Measurements from ENCODE around the gene ARHGAP44. TPM values are rescaled to one million over a fixed set of nuclear protein-coding genes. Genes with fewer than 3 reads are reported as not detected.
"Not testable (repeated sequence)": the region's sequence is repeated elsewhere in the genome, so short reads cannot be mapped to it uniquely, and the experiment has no call there.

Gene ARHGAP44
- polyA plus RNA-seq, 3 donors, result 7.2 to 7.8 (median 7.5) TPM

DNA sequence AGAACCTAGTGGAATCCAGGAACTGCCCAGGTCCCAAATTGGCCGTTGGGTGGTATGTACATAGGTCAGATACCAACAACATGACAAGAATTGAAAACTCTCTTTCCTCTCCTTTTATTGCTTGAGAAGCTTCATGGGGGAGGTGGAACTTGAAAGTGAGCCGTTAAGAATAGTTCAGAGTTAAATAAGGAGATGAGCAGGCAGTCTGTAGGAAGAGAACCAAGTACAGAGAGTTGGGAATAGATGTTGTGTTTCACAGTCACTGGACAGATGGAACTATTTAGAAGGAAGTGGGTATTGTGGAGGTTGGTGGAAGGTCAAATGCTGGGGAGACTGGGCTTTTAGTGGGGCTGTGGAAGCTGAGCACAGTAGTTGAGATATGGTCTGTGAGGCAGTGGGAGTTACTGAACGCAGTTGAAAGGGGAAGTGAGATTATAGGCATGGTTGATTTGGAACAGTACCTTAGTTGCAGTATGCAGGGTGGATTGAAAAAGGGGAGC, 26.4 kb downstream of the ARHGAP44 start:
- DNase-seq (ENCODE audit: low read depth in 3 of 3, low spot score in 2 of 3), result no peak

DNA sequence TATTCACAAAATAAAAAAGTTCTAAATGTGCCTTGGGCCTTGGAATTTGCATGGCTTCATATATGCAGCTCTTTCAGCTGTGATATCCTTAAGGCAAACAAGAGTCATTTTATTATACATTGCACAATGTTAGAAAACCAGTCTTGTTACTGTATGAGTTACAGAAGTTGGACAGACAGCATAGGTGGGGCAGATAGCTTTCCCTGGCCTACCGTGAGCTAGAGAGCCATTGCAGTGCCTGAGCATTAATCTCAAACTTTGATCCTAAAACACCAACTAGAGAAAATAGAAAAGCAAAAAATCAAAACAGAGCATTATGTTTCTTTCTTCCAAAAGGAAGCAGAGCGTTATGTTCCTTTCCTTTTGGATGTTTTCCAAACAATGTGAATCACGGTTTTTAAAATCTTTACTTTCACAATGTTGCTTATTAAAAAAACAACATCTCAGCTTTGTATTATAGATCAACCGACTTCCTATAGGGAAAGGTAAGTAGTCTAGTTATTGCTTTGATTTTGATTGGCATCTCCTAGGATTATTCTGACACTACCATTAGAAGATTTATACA, 32.2 kb downstream of the ARHGAP44 start:
- DNase-seq (ENCODE audit: low read depth in 3 of 3, low spot score in 2 of 3), result no peak

DNA sequence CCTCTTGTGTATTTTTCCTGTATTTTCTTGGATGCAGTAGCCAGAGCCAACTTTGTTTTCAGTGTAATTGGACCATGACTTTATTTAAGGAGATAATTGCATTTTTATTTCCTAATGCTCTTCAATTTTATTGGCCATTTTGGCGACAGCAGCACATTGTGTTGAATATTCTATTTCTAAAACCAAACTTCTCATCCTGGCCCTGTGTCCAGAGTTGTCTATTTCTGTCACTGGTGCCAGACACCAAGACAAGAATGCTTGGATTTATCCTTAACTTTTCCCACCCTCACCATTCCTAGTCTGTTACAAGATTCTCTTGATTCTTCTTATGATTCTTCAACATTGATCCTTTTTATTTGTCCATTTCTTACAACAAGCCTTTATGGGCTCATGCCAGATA, 37.1 kb downstream of the ARHGAP44 start:
- no peak for DNase-seq (ENCODE audit: low read depth in 3 of 3, low spot score in 2 of 3)

DNA sequence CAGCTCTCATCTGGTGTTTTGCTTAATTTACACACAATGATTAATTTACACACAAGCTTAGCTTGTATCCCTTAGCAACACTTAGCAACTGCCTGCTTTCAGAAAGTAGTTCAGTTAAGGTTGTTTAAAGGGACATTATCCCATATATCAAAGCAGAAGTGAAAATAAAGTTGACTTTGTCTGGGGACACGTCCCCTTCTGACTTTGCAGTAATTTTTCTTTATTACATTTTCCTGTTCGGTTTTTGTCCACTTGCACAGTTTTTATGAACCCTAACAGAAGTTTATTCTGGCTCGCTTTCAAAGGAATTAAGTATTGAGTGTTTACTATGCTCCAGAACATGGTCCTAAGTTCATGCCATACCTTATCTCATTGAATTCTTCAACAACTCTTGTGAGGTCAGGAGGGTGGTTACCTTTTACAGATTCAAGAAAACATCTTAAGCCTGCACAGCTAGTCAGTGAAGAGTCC, 41.5 kb downstream of the ARHGAP44 start:
- peak; percentile 47 to 60 (median 59) for DNase-seq (ENCODE audit: low read depth in 3 of 3, low spot score in 2 of 3)

DNA sequence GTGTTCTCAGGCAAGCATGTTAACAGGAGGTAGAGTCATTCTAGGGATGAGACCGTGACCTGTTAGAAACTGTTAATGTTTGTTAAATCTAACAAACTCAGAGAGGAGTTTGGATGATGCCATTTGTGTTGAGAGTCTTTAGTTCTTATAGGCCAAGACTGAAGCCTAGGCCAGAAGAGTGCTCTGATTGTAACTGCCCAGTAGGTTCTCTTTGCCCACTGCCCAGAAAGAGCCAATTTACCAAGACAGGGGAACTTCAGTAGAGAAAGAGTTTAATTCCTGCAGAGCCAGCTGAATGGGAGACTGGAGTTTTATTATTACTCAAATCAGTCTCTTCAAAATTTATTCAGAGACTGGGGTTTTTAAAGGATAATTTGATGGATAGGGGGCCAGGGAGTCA, 42.5 kb downstream of the ARHGAP44 start:
- DNase-seq (ENCODE audit: low read depth in 3 of 3, low spot score in 2 of 3), result no peak

DNA sequence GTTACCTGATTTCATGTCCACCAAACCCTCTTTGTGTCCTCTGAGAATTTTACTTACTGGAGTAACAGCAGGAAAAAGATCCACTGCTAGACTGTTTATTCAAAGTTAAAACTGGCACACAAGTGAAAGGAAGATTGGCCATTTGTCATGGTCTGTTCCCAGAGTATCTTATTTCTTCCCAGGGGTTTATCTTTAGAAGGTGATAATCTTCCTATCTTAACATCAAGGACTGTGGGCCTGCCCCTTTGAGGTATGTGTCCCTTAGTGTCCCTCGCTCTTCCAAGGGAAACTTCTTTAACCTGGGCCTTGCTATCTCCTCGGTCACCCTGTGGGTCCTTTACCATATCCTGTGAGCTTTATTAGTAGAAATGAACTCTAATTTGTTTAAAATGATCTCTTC, 49.7 kb downstream of the ARHGAP44 start:
- no peak for DNase-seq (ENCODE audit: low read depth in 3 of 3, low spot score in 2 of 3)

DNA sequence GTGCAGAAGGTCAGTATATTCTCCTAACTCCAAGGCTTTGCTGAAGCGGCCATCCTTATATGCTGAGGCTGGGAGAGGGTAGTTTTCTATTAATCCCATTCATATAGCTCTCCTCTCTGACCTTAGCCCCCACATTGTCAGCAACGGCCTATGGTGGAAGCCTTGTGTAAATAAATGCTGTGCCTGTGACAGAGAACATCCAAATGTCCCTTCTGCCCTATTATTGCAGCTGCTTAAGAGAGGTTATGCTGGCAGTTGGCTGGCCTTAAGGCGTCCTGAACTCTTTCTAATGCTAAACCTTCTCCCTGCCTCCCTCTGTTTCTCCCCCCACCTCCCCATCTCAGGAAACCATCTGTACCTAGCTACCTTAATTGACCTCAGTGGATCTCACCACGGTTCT, 53.6 kb downstream of the ARHGAP44 start:
- no peak for DNase-seq (ENCODE audit: low read depth in 3 of 3, low spot score in 2 of 3)

DNA sequence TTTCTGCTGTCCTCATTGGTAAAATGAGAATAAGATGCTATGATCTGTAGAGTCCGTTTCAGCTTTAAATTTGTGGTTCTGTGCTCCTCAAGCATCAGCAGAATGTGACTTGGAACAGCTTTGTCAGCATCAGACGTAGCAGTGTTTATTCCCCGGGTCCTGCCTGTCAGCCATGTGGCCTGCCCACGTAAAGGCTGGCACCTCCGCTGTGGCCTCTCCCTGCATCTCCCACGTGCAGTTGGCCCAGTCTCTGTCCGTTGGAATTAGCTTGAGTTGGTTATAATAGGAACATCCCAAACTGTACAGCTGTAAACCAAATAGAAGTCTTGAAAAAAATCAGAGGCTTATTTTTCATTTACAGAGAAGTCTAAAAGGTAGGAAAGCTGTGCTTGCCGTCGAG, 61.7 kb downstream of the ARHGAP44 start:
- no peak for DNase-seq (ENCODE audit: low read depth in 3 of 3, low spot score in 2 of 3)

DNA sequence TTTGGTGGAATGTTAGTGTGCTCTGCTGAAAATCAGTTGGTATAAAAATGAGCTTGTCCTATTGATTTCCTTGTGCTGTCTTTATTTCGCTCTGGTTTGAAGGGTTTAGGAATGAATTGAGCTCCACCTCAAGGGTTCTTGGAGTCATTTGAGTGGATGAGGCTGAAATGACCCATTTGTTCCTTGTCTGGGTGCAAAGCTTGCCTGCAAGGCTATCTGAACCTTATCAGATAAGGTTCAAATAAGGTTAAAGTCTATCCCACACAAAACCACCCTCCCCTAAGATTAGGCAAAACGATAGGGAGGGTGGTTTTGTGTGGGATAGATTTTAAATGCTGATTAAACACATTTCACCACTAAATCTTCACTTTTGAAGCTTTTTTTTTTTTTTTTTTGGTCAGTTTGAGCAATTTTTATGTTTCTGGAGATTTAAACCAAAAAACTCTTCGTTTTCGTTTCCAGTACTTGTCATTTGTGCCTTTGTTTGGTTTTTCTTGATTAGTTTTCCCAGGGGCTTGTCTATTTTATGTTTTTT, 62.7 kb downstream of the ARHGAP44 start:
- DNase-seq (ENCODE audit: low read depth in 3 of 3, low spot score in 2 of 3), result no peak

DNA sequence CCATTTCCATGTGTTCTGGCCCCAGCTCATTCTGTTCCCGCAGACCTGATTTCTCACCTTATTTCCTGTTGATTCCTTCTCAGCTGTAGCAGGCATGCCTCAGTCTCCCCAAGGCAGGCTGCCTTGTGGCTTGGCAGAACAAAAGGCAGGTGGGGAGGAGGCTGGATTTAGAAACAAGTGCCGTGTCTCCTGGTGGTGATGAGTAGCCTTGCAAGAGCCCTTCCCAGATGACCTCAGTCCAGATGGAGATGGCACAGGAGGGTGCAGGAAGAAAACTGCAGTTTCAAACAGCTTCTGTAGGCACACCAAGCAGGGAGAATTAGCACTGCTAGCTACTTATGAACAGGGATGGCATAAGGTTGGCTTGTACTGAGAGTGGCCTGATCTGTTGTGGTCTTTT, 64.6 kb downstream of the ARHGAP44 start:
- DNase-seq (ENCODE audit: low read depth in 3 of 3, low spot score in 2 of 3), result no peak

DNA sequence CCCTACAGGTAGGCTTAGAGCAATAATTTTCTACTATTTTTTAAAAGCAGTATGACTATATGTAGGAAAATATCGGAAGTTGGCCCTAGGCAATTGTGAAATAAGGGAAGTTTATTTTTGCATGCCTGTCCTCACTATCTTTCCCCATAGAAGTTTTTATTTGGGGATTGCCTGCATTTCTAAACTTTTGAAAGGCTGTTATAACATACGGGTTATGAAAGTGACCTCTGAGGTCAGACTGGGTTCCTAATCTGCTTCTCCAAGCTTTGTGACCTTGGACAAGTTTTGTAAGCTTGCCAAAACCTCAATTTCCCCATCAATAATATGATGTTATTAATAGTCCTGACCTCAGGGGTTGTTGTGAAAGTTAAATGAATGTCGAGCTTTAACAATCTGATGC, 67.1 kb downstream of the ARHGAP44 start:
- DNase-seq (ENCODE audit: low read depth in 3 of 3, low spot score in 2 of 3), result no peak

DNA sequence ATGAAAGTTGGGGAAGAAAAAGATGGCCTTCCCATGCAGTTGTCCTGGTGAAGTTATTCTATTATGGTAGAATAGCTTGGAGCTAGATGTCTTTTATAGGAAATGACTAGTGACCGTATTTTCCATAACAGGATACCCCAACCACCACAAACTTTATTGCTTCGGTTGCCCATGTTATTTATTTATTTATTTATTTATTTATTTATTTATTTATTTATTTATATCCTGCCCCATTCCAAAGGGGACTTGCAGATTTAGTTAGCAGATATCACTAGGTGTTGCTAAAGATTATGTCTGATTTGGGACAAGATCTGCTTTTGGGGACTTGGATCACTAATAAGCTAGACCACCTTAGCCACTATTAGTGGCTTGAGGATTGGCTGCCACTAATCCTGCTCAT, 68.3 kb downstream of the ARHGAP44 start:
- no peak for DNase-seq (ENCODE audit: low read depth in 3 of 3, low spot score in 2 of 3)

DNA sequence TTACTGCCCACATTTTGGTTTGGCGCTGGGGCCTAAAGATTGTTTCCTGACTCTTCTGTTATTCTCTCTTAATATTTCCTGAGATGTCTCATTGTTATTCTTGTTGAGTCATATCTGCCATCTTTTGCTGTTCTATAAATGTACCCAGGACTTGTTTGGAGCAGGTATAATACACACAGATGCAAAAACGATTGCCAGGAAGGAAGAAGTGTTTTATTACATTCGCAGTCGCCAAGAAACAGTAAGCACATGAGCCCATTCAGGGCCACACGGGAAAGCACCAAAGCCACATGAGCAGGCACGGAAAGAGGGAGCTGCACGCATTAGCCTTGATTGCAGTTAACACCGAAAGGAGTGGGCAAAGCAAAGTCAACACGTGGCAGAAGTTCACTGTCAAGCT, 70.2 kb downstream of the ARHGAP44 start:
- DNase-seq (ENCODE audit: low read depth in 3 of 3, low spot score in 2 of 3), result no peak

DNA sequence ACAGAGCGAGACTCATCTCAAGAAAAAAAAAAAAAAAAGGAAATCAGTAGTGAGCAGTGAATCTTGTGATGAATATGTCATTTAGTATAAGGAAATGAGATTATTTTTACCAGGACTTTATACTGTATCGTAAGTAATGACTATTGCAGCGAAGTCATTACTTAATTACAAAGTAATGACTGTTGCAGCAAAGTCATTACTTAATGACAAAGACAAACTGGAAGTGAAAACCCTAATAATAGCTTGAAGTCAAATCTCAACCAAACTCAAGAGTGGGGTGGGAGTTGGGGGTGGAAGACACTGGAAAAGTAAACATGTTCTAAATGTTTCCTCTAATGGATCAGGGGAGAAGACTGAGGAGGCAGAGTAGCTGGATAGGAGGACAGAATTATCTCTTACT, 76.5 kb downstream of the ARHGAP44 start:
- DNase-seq (ENCODE audit: low read depth in 3 of 3, low spot score in 2 of 3), result no peak

DNA sequence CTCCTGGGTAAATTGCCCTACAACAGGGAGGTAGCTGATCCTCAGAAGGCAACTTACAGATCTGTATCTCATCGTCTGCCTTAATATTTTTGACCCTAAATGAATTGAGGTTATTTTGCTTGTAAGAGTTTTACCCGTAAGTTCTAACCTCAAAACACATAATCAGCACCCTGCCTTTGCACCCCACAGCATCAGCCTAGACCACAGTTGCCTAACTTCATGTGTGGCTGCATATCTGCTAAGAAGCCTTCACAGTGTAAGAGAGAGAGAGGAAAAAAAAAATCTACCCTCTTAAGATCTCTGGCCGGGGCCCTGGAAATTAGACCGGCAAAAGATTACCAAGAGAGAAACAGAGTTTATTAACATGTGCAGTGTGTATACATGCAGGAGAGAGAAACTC, 76.9 kb downstream of the ARHGAP44 start:
- no peak for DNase-seq (ENCODE audit: low read depth in 3 of 3, low spot score in 2 of 3)

DNA sequence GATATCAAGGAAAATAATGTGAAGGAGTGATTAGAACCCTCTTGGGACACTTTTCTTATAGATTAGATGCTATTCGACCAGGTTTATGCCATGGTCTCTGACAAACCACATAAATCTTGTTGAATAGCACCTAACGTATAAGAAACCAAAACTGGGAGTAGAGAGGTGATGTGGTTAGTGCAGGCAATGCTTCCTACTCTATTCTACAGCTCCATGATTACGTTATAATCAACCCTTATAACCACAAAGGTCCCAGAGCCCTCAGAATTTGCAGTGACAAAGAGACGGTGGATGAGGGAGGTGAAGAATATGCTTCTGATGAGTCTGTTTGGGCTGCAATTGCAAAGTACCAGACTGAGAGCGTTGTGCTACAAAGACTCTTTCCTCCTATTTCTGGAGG, 78.4 kb downstream of the ARHGAP44 start:
- DNase-seq (ENCODE audit: low read depth in 3 of 3, low spot score in 2 of 3), result no peak

DNA sequence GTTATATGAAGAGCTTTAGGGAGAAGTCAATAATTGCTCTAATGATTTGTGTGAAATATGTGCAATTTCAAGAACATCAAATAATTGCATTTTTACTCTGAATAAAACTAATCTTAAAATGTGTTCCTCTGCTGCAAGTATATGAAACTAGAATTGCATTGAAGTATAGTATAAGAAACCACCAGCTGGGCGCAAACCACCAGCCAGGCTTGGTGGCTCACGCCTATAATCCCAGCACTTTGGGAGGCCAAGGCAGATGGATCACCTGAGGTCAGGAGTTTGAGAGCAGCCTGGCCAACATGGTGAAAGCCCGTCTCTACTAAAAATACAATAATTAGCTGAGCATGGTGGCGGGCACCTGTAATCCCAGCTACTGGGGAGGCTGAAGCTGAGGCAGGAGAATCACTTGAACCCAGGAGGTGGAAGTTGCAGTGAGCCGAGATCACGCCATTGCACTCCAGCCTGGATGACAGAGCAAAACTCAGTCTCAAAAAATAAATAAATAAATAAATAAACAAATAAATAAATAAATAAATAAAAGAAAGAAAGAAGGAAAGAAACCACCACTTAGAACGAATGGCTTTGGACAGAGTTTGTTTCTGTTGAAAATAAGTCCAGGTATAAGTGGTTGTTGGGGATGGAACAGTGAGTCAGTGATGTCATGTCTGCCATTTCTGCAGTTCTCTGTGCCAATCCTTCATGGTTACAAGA, 84.3 kb downstream of the ARHGAP44 start:
- DNase-seq (ENCODE audit: low read depth in 3 of 3, low spot score in 2 of 3), result not testable (repeated sequence)

DNA sequence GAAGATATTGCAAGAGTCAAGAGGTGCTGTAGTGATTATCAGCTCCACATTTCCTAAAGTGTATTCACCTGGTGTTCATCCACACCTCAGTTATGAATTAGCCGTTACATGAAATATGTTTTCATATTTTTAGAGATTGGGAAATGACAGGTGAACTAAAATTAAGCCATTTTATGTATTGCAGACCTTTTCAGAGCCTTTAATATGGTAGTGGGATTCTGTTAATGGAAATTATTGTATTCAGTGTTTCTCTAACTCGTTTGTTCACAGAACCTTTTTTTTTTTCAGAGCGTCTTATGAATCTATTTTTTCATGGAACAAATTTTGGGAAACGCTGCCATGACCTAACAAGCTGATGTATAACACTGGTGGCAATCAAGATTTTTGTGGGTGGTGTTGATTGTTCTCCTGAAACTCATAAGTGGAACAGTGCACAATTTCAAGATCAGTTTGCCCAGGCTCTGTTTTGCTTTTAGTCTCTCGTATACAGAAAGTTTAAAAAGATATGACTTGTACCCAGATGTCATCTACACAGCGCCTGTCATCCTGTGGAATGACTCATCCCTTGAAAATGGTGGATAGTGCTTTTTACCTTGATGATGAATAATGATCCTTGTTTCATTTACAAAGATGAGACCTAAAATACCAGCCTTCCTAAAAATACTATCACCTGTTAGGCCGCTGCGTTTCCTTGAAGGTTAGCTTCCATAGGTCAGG, 88.8 kb downstream of the ARHGAP44 start:
- no peak for DNase-seq (ENCODE audit: low read depth in 3 of 3, low spot score in 2 of 3)

DNA sequence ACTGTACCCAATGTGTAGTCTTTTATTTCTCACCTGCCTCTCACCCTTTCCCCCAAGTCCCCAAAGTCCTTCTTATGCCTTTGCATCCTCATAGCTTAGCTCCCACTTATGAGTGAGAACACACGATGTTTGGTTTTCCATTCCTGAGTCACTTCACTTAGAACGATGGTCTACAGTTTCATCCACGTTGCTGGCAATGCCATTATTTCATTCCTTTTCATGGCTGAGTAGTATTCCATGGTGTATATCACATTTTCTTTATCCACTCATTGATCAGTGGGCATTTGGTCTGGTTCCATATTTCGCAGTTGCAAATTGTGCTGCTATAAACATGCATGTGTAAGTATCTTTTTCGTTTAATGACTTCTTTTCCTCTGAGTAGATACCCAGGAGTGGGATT, 89.8 kb downstream of the ARHGAP44 start:
- not testable (repeated sequence) for DNase-seq (ENCODE audit: low read depth in 3 of 3, low spot score in 2 of 3)

DNA sequence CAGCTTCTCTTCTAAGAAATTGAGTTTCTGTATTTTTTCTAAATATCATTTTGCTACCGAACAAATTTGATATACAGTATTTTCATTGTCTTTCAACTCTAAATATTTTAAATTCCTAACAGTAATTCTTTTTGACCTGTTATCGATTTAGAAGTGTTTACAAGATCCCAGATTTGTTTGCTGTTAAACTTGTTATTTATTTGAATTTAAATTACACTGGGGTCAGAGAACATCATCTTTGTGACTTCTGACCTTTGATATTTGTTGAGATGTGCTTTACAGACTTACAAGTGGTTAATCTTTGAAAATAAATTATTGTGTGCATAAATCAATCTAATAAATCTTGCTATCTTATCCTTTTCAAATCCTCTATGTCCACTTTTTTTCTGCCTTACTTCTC, 94.2 kb downstream of the ARHGAP44 start:
- no peak for DNase-seq (ENCODE audit: low read depth in 3 of 3, low spot score in 2 of 3)

DNA sequence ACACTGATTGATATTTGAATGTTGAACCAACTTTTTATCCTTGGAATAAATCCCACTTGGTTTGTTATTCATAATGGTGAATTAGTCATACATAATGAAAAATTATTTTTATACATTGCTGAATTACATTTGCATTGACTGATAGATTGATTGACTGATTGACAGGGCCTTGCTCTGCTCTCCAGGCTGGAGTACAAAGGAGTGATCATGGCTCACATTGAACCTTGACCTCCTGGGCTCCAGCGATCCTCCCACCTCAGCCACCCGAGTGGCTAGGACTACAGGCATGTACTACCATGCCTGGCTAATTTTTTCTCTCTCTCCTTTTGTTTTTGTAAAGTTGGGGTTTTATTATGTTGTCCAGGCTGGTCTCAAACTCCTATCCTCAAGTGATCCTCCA, 97.8 kb downstream of the ARHGAP44 start:
- no peak for DNase-seq (ENCODE audit: low read depth in 3 of 3, low spot score in 2 of 3)
